ENCODE data around the gene GFRA4.

GRCh38 chr20:3663031-3663701 lies at the start of gene GFRA4:
- no peak for TF ChIP-seq POLR2A (IDR thresholded peaks at IDR 0.05)
- TF ChIP-seq, protein P1, sequence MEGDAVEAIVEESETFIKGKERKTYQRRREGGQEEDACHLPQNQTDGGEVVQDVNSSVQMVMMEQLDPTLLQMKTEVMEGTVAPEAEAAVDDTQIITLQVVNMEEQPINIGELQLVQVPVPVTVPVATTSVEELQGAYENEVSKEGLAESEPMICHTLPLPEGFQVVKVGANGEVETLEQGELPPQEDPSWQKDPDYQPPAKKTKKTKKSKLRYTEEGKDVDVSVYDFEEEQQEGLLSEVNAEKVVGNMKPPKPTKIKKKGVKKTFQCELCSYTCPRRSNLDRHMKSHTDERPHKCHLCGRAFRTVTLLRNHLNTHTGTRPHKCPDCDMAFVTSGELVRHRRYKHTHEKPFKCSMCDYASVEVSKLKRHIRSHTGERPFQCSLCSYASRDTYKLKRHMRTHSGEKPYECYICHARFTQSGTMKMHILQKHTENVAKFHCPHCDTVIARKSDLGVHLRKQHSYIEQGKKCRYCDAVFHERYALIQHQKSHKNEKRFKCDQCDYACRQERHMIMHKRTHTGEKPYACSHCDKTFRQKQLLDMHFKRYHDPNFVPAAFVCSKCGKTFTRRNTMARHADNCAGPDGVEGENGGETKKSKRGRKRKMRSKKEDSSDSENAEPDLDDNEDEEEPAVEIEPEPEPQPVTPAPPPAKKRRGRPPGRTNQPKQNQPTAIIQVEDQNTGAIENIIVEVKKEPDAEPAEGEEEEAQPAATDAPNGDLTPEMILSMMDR (IDR thresholded peaks at IDR 0.05) = no peak
- TF ChIP-seq EP300 (IDR thresholded peaks at IDR 0.05) = no peak
- no peak for TF ChIP-seq POLR2AphosphoS5 (IDR thresholded peaks at IDR 0.05)

Measured in sigmoid colon (tissue), 4 donors.